GM18868 (cell line): ENCODE data around the gene PPP1CA.

Experiments used
- ATAC-seq: cut with Tn5 transposase; IDR thresholded peaks from one replicate; pipeline ENCODE4 v1.9.1; 2021; ENCODE audit warnings: mild to moderate bottlenecking, moderate library complexity; ENCODE audit not compliant: unreplicated experiment

Gene PPP1CA

DNA sequence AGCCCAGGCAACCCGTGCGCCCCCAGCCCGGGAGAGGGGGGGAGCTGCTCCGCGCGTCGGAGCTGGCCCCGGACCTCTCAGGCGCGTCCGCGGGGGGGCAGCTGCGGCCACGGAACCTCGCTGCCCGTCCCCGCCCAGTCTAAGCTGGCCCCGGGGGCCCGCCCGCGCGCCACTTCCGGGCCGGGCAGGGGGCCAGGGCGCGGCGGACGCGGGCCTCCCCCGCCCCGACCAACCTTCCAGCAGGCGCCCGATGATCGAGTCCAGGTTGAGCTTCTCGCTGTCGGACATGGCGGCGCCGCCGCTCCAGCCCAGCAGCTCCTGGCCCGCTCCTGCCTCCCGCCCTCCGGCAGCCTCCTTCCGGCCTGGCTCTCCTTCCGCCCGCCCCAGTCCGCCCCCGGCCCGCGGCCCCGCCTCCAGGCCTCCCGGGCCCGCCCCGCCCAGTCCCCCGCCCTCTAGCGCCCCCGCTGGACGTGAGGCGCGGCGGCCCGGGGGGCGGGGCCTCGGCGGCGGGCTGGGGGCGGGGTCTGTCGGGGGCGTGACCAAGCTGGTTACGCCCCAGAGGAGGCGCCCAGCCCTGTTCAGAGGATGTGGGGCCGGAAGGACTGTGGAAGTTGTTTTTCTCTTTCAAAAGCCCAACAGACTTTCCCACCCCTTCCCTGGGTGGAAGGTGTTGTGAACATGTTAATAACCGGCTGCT is at the start of gene PPP1CA:
TSS of gene PPP1CA (minus strand) at position 364 of the 697 bp plus-strand sequence. CDS start at position 288, 76 bp downstream.
- ATAC-seq: peak; percentile 58

- ATAC-seq: no peak
Observed at GRCh38 chr11:67450796-67451657, 49.4 kb upstream of the PPP1CA start.

DNA sequence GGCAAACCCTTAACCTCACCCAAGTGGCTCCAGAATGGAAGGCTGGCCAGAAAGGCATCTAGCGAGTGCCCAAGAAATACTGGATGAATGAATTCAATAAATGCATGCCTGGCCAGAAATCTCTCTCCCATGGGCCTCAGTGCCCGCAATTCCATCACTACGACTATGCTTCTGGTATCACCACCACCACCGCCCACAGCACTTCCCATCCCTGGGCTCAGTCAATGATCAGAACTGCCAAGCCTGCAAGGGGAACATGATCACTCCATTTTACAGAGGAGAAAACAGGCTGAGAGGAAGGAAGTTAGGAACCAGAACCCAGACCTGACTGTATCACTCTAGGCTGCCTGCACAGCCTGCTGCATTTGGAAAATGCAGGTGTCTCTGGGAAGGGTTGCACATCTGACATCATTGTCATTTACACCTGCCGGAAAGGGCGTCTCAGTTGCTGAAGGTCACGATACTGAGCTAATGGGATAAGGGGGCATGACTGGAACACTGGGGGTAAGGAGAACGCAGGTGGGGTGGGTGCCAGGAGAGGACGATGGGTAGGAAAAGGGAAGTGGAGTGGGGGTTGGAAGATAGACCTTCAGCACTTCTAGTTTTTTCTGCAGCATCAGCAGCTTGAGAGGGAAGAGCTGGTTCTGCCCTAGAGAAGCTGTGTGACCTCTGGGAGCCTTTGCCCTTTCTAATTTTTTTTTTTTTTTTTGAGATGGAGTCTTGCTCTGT is 47.6 kb upstream of the PPP1CA start:
- no peak for ATAC-seq

DNA sequence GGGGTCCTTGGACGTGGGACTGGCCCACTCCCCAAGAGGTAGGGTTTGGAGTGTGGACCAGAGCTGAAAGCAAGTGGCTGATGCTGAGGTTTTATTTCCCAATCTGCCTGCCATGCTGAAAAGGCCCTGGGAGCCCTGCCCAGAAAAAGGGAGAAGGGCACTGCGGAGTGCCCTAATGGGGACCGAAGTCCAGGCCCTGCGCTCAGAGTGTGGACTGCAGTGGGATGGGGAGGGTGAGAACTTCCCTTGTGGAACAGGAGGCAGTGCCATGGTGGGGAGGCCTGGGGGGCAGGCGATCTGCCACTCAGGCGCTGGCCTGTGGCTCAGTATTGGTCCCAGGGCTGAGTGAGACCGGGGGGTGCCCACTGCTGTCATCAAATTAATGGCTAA is 46.6 kb upstream of the PPP1CA start:
- ATAC-seq: no peak

GRCh38 chr11:67445515-67445914 is 43.9 kb upstream of the PPP1CA start:
- no peak for ATAC-seq

GRCh38 chr11:67442504-67443404 is 41.1 kb upstream of the PPP1CA start:
- ATAC-seq: no peak

DNA sequence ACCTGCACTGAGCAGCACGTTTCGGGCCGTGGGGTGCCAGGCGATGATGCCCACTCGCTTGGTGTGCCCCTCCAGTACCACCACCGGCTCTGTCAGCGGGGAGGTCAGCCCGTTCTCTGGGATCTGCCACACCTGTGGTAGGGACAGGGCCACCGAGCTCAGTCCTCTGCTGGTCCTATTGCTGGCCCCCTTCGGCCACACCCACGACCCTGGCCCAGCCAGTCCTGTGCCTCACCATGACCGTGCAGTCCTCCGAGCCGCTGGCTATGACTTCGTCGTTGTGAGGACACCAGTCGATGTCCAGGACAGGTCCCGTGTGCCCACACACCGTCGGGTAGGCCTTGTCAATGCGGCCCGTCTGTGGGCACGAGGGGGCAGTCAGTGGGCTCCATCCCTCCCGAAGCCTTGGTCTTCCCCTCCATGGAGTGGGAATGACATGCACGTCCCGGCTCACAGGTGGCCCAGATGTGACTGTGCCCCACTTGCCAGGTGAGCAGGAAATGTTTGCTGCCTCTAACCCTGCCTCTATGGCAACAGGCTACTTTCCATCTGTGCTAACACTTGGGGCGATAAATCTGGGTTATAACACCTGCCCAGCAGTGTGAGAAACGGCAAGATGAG is 40.2 kb upstream of the PPP1CA start:
- no peak for ATAC-seq

DNA sequence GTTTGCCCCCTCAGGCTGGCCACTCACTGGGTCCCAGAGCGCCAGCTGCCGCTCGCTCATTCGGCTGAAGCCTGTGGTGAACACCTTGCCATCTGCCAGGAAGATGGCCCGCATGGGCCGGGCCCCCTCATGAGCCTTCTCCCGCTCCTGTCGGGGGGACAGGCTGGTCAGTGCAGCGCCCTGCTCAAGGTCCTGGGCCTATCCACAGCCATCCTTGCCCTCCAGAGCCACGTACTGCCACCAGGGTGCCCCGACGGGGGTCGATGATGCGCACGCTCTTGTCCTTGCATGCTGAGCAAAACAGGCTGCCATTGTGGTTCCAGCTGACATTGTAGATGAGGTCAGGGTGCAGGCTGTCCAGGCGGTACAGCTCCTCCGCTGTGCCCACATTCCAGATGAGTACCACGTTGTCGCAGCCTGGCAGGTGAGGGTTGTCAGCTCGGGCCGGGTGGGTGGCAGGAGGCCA is 39.5 kb upstream of the PPP1CA start:
- no peak for ATAC-seq

DNA sequence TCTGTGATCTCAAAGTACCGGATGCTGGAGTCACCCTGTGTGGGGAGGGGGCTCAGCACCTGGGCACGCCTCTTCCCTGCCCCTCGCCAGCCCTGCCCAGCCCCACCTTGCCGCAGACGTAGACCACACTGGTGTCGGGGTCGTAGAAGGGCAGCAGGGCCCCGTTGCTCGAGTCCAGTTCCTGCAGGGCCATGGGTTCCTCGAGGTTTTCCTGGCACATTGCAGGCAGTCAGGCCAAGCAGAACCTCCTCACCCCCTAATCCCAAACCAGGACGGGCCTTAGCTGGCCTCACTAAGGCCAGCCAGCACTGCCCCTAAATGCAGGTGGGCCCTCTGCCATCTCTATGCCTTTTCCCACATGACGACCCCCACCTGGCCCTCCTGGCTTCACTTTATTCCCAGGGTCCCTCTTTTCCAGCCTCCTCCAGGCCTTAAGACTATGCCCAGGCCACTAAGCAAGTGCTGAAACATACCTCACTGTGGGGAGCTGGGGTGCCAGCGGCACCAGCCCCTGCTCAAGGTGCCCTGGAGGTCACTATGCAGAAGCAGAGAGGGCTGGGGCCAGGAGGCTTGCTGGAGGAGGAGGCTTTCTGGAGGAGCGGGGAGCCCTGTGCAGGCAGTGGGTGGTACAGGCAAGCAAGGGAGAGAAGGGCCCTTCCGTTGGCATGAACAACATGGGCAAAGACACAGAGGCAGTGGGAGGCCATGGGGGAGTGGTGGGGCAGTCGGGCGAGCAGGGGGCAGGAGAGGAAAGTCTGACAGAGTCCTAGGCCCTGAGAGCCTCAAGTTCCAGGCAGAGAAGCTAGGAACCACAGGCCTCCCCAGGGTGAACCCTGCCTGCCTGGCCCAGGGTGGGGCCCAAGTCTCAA is 38.8 kb upstream of the PPP1CA start:
- no peak for ATAC-seq

GRCh38 chr11:67439321-67440228 is 37.9 kb upstream of the PPP1CA start:
- ATAC-seq: no peak

GRCh38 chr11:67438158-67438902 is 36.7 kb upstream of the PPP1CA start:
- no peak for ATAC-seq

- no peak for ATAC-seq
Observed at GRCh38 chr11:67437809-67438157, 36.1 kb upstream of the PPP1CA start.

- no peak for ATAC-seq
Observed at GRCh38 chr11:67437082-67437808, 35.6 kb upstream of the PPP1CA start, which contains the start of gene PTPRCAP. Gene PTPRCAP, minus strand, starts transcription at chr11:67437682. Its CDS starts 63 bp downstream, at chr11:67437619.

- no peak for ATAC-seq
Observed at GRCh38 chr11:67436459-67437081, 34.9 kb upstream of the PPP1CA start.

DNA sequence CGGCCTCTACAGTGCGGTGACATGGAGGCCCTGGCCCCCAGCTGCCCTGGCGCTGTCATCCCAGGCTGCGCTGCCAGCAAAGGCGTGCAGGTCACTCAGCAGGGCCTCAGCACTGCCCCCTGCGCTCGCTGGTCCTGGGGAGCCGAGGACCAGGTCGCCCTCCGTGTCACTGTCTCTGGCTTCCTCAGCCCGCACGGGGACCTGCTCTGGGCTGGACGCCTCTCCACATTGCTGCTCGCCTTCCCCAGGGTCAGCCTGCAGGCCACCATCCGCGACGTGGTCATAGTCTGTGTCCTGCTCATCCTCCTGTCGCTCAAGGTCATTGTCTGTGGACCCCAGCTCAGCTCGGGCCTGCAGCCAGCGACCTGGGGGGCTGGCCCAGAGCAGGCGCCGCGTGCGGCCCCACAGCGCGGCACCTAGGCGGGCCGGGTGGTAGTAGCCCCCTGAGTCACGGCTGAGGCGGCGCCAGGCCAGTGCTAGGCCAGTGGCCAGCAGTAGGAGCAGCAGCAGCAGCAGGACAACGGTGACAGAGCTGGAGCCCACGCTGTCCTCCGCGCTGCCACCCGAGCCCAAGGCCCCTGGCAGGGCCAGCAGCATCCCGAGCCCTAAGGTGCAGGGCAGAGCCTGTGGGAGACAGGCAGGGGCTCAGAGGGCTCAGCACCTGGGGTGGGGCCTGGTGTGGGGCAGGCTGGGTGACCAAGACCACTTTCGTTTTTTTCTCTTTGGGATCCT is 34.2 kb upstream of the PPP1CA start:
- no peak for ATAC-seq
